Mammary epithelial cell (primary cell): Measurements from ENCODE around the gene FAM162A.
A peak's percentile ranks its signal among the peaks of the same experiment; 100 is the strongest.

Source experiments
- CTCF ChIP-seq, 2 donors: IDR thresholded peaks in 1 of 2; conservative IDR thresholded peaks in 1 of 2; 2 replicates each; pipeline ENCODE4 v1.5.1; 2011 to 2012; ENCODE audit warnings: inconsistent platforms in 2 of 2, low read length in 2 of 2, mild to moderate bottlenecking in 2 of 2, control low read depth in 1 of 2, low read depth in 1 of 2; ENCODE audit not compliant: insufficient read depth in 1 of 2; ENCODE audit errors: extremely low read depth in 1 of 2
- EZH2 ChIP-seq: IDR thresholded peaks from 2 replicates; pipeline ENCODE4 v1.6.1; 2012; ENCODE audit warnings: low read length, inconsistent platforms, borderline replicate concordance

GRCh38 chr3:122383771-122384697, at the start of gene FAM162A:
- TF ChIP-seq CTCF (conservative IDR thresholded peaks at IDR 0.05 in 1 of 2, IDR thresholded peaks at IDR 0.05 in 1 of 2; ENCODE audit: extremely low read depth in 1 of 2, insufficient read depth in 1 of 2, low read depth in 1 of 2, low read length in 2 of 2) (peak; percentile 19 to 65), EZH2 (no peak)
